HG02763 (cell line): Measurements from ENCODE around the gene CFDP1.

Experiments
- ATAC-seq: cut with Tn5 transposase; IDR thresholded peaks from one replicate; pipeline ENCODE4 v1.9.1; 2021; ENCODE audit warnings: mild to moderate bottlenecking, moderate library complexity; ENCODE audit not compliant: unreplicated experiment

The CFDP1 gene

GRCh38 chr16:75415169-75415905 is 18.0 kb downstream of the CFDP1 start:
- no peak for ATAC-seq

- no peak for ATAC-seq
These were observed 19.4 kb downstream of the CFDP1 start for GRCh38 chr16:75413951-75414350.

GRCh38 chr16:75406943-75407342 is 26.4 kb downstream of the CFDP1 start:
- ATAC-seq, result no peak

GRCh38 chr16:75402821-75403475 is 30.4 kb downstream of the CFDP1 start:
- ATAC-seq, result no peak

GRCh38 chr16:75402159-75402820 is 31.0 kb downstream of the CFDP1 start:
- ATAC-seq, result no peak

- ATAC-seq, result no peak
These were observed 31.6 kb downstream of the CFDP1 start for GRCh38 chr16:75401691-75402090.

GRCh38 chr16:75398333-75398732 is 35.0 kb downstream of the CFDP1 start:
- no peak for ATAC-seq

- ATAC-seq, result no peak
These were observed 38.4 kb downstream of the CFDP1 start for GRCh38 chr16:75394941-75395340.

- ATAC-seq, result no peak
These were observed 40.4 kb downstream of the CFDP1 start for GRCh38 chr16:75392906-75393305.

- ATAC-seq, result no peak
These were observed 42.2 kb downstream of the CFDP1 start for GRCh38 chr16:75390926-75391653.

GRCh38 chr16:75389096-75389690 is 44.1 kb downstream of the CFDP1 start:
- ATAC-seq, result no peak

GRCh38 chr16:75387951-75388350 is 45.4 kb downstream of the CFDP1 start:
- ATAC-seq, result no peak

GRCh38 chr16:75385507-75386152 is 47.7 kb downstream of the CFDP1 start:
- no peak for ATAC-seq

GRCh38 chr16:75383141-75383540 is 50.2 kb downstream of the CFDP1 start:
- ATAC-seq, result no peak

GRCh38 chr16:75382611-75383010 is 50.7 kb downstream of the CFDP1 start:
- no peak for ATAC-seq

- no peak for ATAC-seq
These were observed 52.4 kb downstream of the CFDP1 start for GRCh38 chr16:75380870-75381269.

GRCh38 chr16:75379911-75380847 is 53.1 kb downstream of the CFDP1 start:
- ATAC-seq, result peak; percentile 82

GRCh38 chr16:75379339-75379738 is 54.0 kb downstream of the CFDP1 start:
- peak; percentile 50 for ATAC-seq

GRCh38 chr16:75378616-75379015 is 54.7 kb downstream of the CFDP1 start:
- ATAC-seq, result no peak
